HG03442 (cell line): ENCODE data around the gene PRKCH.

Experiments used
- ATAC-seq: cut with Tn5 transposase; IDR thresholded peaks from one replicate; pipeline ENCODE4 v1.9.1; 2021; ENCODE audit warnings: mild to moderate bottlenecking, moderate library complexity; ENCODE audit not compliant: unreplicated experiment

PRKCH gene

DNA sequence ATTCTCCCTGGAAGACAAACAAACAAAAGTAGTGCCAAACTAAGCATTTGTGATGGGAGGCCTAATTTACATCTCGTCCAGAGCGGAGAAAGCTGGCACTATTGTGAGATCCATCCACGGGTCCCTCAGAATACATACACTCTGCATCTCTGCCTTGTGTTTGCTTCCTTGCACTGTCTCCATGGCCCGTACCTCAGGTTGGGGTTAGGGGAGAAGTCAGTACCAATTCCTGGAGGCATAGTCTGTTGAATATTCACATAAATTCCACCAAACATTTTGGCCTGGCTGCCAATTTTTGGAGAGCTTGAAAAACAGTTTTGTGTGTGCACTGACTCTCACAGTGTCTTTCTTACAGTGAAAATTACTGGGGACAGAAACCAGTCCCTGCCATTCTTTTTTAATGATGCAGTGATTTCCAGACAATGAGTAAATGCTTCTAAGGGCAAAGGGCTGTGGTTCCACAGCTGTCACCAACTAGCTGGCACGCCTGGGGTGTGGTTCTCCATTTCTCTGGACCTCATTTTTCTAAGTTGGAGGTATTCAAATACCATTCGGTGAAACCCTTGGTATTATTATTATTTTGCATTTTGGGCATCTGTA lies 254.3 kb downstream of the PRKCH start:
- no peak for ATAC-seq

DNA sequence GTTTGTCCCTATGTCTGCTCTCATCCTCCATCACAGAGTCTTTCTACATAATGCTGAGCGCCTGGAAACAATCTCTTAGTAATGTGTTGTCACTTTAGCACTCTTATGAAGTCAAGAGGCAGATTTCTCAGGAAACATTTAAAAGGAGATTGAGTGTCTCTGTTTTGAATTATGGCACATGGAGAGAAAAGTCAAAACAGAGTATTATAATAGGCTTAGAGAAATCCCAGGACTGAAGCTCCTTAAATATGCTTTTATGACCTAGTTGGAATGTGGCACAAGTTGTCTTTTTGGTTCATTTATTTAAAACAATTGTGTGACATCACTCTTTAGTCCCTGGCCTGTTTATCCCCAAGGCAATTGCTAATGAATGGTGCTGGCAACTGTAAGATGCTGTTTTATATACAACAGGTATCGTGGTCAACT lies 256.1 kb downstream of the PRKCH start:
- no peak for ATAC-seq

DNA sequence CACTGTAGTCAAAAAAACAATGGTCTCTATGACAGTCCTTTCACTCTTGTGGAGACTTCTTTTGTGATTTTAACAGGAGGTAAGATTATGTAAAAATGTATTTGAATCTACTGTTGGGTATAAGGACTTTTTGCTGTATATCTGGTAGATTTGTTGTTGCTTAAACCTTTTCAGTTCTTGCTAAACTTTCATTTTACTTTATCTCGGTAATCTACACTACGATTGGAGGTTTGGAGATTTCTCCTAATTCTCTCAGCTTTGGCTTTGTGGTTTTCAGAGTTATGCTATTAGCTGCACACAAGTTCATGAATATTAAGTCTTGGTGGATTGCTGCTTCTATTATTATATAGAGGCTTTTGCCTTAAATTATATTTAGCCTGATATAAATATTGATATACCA lies 257.4 kb downstream of the PRKCH start:
- no peak for ATAC-seq

DNA sequence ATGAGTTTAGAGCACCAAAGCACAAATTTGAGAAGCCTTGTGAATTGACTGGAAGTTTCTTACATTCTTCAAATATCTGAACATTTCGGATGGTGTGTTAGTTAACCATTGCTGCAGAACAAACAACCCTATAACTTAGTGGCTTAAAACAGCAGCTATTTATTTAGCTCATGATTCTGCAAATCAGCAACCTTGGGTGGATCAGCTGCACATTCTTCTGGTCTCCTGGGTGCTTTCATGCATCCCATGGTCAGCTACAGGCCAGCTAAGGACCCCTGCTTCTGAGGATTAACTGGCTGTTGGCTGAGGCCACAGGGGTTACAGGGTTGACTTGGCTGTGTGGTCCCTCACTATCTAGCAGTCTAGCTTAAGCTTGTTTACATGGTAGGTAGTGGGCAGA lies 260.0 kb downstream of the PRKCH start:
- ATAC-seq, result no peak

DNA sequence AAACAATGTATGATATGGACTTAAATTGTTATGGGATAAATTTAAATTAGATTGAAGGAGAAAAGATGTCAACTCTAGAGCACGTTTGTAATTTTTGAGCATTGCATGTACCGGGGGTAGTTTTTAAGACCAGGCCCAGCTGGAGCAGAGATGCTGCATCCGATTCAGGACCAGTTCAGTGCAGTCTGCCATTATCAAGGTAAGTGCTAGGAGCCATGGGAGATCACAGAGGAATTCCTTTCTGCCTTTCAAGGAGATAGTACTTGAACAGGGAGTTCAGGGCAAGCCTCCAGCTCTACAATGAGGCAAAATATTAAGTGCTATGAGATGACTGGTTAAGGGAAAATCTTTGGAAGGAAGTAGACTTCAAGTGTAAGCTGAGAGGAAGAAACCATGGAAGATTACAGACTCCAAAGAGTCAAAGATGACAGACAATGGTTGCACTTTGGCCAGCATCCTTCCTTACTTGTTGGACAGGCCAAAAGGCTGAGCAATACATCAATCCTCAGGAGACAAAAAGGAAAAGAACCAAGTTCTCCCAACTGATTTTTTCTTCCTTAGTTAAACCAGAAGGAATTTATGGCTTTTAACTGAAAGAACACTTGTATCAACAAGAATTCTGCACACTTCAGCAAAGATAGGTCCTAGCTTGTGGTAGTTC lies 260.7 kb downstream of the PRKCH start:
- ATAC-seq, result no peak

DNA sequence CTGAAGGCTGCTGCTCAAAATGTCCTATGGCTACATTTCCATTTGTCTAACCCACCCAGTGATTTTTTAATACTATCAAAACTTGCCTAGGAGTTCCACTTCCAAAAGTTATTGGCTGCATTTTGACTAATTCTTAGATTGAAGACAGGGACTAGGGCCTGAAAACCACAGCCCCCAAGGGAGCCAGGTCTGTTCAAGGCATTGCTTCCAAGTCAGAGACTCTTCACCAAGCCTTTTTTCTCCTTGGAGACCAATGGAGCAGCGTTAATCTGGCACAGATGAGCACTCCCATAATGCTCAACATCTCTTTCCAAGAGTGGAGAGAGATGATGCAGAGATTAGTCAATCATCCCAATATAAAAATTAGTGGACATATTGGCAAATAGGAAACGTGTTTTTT lies 261.4 kb downstream of the PRKCH start:
- ATAC-seq, result no peak

DNA sequence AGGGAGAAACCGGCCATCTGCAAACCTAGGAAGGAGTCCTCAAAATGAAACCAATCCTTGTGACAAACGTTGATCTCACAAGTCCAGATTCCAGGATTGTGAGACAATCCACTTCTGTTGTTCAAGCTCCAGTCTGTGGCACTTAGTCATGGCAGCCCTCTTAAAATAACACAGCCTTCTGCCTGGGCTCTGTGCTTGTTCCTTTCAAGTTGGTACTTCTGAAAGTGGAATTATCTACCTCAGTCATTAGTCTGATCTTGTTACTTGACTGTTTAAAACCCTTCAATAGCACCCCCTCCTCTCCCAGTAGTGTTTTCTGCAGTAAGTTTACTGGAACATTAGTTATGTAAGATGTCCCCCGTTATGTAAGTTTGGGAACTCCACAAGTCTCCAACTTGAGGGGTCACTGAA lies 263.0 kb downstream of the PRKCH start:
- no peak for ATAC-seq

DNA sequence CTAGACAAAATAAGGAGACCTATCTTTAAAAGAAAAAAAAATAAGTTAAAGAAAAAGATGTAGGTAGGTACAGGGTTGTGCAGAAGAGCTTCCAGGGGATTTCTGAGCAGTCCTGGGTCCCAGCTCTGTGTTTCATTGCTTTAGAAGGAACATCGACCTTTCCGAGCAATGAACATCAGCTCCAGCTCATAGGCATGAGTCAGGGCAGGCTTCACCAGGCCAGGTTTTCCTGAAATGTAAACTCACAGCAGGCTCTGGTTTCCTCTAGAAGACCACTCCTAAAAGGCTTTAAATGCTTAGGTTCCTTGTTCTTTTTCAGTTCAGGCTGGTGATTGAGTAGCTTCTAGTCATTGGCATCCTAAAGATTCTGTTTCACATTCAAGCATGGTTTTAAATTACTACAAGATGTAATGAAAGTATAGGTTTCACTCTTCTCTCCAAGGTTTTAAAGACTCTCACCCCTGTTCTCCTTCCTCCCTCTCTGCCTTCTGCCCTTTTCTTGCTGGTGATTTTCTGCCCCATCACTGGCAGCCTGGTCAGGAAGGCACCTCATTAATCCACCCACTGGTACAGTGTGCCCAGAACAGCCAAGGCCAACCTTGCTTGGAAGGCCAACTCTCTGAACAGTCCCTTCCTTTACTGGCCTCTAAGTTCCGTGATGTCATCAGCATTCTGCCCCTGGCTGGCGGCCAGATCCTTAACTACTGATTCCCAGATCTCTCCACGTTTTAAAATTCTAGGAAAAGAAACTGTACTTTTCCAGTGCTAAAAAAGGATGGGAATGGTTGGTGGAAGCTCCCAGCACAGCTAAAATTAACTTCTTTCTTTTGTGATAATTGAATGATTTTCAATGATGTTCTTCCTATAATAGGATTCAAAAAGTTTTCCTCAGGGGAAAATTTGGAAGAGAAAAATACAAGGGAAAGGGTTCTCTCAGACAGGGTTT lies 264.5 kb downstream of the PRKCH start:
- no peak for ATAC-seq

DNA sequence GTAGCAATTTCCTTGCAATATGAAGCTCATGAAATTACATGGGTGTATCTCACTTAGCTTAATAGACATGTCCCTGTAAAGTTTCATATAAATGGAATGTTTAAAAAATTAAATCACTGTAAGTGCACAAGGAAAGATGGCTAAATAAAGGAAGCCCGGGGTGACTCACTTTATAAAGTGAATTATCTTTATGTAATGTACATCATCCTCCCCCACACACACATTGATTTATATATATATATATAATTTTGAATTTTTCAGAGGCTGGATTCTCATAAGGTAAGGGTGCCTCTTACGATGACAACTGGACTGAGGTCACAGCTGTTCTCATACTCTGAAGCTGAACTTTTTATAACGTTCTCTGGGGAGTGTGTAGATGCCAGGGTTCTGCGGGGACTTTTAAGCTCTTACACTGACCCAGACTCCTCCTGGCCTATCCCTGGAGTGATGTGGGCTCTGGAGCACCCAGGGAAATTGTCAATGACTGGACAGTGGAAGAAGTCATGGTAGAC lies 265.2 kb downstream of the PRKCH start:
- no peak for ATAC-seq

DNA sequence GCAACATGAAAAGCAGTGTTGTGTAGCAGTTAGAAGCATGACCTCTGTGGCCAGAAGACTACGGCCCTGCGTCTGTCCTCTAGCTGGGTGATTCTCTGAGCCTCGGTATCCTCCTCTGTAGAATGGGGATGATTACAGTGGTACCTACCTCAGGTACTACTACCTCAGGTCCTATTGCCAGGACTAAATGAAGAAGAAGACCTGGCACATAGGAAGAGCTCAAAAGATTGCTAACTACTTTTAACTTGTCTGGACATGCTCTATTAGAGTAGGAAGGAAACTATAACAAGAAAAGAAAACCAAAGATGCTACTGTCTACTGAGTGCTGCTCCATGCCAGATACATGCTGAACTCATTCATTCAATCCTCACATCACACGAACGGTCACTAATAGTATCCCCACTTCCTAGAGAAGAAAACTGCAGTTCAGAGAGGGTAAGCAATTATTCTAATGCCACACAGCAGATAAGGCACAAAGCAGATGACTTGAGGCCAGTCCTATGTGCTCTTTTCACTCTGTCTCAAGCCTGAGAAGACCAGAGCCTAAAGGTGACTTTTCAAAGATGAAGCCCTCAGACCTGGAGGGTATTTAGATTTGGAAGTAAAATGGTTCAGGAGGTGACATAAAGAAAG lies 265.8 kb downstream of the PRKCH start:
- no peak for ATAC-seq

DNA sequence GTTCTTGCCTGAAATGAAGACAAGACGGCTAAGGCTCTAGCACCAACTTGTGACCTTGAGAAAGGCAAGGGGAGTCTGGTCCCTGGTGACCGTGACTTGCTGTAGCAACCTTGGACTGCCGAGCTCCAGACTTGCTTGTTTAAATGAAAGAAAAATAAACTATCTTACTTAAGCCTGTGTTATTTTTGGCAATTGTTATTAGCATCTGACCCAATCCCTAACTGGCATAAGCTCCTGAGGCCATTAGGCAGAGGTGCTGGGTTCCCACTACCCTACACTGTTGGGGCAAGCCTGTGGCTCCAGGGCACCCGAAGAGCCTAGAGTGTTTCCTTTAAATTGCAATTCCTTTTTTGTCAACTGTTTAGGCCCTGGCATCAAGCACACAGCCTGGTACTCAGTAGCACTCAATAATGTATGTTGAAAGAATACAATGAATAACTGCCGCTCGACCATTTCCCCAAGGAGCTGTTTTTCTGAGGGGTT lies 267.1 kb downstream of the PRKCH start:
- no peak for ATAC-seq

DNA sequence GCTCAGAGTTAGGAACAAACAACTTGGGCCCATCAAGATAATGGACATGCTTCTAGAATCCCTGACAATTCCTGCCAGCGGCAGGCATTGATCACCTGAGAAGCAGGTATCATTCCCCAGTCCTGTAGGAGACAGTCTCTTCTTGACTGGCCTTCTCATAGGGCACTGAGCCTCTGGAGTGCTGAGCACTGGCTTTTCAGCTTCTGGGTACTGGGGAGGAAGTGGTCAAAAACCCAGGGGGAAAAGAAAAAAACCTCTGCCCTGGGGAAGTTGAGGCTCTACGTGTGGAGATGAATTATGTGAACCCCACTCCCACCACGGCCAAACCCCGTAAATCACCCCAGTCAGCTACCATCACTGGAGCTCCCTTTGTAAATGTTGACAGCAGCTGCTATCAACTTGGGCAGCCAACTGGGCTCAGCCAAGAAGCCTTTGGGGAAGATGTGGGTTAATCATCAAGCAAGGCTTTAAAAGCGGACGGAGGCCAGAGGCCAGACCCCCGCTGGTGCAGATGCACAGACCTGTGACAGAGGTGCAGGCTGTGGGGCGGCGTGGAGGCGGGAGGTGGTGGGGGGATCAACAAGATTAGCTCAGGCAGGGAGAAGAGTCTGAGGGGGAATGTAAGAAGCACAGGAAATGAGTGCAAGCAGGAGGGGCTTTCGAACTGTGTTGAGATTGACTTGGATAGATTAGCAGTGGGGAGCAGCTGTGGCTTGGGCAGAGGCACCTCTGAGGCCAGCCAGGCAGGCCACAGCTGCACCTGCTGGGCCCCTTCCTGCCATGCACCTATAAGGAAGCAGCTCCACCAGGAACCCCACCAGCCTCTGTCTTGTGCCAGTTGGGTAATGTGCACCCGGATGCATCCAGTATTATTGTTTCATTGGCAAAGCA lies 268.6 kb downstream of the PRKCH start:
- ATAC-seq, result no peak

DNA sequence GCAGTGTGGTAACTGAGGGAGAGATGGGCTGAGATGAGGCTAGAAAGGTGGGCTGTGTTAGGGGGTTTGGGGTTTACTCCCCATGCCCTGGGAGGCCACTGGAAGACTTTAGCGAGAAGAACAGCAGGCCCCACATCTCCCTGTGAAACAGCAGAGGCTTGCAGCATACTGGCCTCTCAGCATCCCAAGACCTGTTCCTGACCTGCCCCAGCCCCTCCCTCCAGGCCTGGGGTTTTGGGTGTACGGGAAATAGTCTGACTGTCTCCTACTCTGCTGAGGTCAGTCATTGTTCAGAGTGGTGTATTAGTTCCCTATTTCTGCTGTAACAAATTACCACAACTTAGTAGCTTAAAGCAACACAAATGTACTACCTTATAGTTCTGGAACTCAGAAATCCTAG lies 270.5 kb downstream of the PRKCH start:
- no peak for ATAC-seq

DNA sequence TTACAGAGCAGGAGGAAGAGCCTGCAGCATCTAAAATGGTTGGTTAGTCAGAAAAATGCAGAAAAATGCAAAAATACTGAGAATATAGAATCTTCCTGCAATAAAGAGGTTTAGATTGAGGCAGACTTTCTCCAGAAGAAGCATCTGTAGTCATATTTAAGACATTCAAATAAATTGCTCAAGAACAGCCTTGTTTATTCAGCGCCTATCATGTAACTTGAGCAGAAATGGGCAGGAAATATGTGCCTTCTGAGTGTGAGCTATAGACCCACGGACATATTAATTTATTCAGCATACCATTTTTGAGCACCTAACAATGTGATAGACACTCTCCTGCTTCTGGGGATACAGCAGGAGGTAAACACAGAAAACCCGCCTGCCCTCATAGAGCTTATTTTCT lies 272.0 kb downstream of the PRKCH start:
- ATAC-seq, result no peak

DNA sequence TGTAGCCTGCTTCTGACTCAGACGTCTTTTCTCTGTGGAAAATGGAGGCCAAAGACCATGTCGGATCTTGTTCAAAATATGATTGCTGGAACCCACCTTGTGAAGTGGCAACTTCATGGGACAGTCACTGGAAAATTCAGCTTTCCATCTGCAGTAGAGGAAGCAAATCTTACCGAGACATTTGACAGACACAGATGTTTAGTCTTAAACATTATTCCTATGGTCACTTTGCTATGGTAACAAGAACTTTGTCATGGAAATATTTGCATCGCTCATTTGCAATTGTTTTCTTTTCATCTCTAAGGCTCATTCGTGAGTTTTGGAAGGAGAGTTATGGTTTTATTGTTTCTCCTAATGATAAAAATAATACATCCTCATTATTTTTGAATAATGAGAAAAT lies 275.6 kb downstream of the PRKCH start:
- no peak for ATAC-seq

DNA sequence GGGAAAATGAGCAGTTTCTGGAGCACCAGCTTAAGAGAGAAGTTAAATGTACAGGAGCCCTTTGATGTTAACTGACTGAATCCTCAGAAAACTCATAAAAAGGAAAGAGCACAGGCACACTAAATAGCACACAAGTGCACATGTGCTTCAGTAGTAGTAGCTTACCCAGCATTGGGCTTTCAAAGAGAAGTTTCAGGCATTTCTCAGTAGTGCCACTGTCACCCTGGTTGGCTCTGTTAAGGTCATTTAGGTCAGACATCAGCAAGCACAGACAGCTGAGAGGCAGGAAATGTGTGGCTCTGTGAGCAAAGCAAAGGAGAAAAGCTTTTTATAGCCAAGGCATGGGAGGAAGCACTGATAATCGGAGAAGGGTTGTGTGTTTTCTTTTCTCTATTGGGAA lies 277.6 kb downstream of the PRKCH start:
- no peak for ATAC-seq

DNA sequence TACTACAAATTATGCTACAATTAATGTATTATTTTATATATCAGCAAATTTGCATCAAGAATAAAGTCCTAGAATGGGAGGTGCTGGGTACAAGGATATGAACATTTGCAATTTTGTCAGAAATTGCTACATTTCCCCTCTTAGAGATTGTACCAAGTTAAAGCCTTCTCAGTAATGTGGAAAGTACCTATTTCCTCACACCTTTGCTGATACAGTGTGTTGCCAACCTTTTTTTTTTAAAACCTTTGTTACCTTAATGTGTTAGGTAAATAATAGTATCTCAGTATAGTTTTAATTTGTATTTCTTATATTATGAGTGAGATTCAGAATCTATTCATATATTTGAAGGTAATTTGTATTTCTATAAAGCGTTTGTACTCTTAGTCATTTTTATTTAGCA lies 278.6 kb downstream of the PRKCH start:
- ATAC-seq, result no peak
